Type B pancreatic cell (in vitro differentiated cells): ENCODE data around the gene MCC. TPM values are rescaled to one million over a fixed set of nuclear protein-coding genes. Genes with fewer than 3 reads are reported as not detected.

Source experiments
- DNase-seq: peaks from one replicate; pipeline ENCODE4 v3.0.0; 2021; ENCODE audit warnings: mixed read lengths; ENCODE audit not compliant: unreplicated experiment; ENCODE audit errors: extremely low spot score
- H3K27ac Mint-ChIP-seq: 2 replicates; pipeline ENCODE4 v1.8.0; 2021; ENCODE audit warnings: mild to moderate bottlenecking, mixed read lengths
- H3K27me3 Mint-ChIP-seq: 2 replicates; pipeline ENCODE4 v1.8.0; 2021; ENCODE audit warnings: mixed read lengths
- H3K36me3 Mint-ChIP-seq: 2 replicates; pipeline ENCODE4 v1.8.0; 2021; ENCODE audit warnings: mixed read lengths
- H3K4me1 Mint-ChIP-seq: one replicate; pipeline ENCODE4 v1.8.0; 2021; ENCODE audit warnings: mixed read lengths; ENCODE audit not compliant: unreplicated experiment
- H3K4me3 Mint-ChIP-seq: 2 replicates; pipeline ENCODE4 v1.8.0; 2021; ENCODE audit warnings: mild to moderate bottlenecking, mixed read lengths
- H3K9me3 Mint-ChIP-seq: 2 replicates; pipeline ENCODE4 v1.8.0; 2021; ENCODE audit warnings: mixed read lengths
- CTCF ChIP-seq: fragments of 200-600 bp; sonication (generic); conservative IDR thresholded peaks from 2 replicates; pipeline ENCODE4 v1.5.0; 2021; ENCODE audit warnings: antibody characterized with exemption, mild to moderate bottlenecking
- total RNA-seq: library from RNA; stranded (reverse); gene quantifications from 2 replicates; pipeline ENCODE4 v1.2.1, GENCODE V29; 2021; ENCODE audit warnings: low replicate concordance

The MCC gene
- total RNA-seq, 1 donor from 2014 or later: 24.0 TPM

GRCh38 chr5:113240951-113241726 is 247.1 kb downstream of the MCC start:
- H3K4me1 Mint-ChIP-seq: peaks cover 29% of the 10 kb centered on the region
- H3K4me3 Mint-ChIP-seq: no peak overlapping the region
- peaks cover 9% of the 10 kb centered on the region for H3K9me3 Mint-ChIP-seq
- H3K27me3 Mint-ChIP-seq: no peaks in the 10 kb centered on the region
- no peak overlapping the region for H3K27ac Mint-ChIP-seq
- DNase-seq: no peak
- H3K36me3 Mint-ChIP-seq: peaks cover 7% of the 10 kb centered on the region
- TF ChIP-seq CTCF: no peak

GRCh38 chr5:113240032-113240431 is 248.2 kb downstream of the MCC start:
- Mint-ChIP-seq H3K36me3 (peaks cover 7% of the 10 kb centered on the region), H3K9me3 (peaks cover 9% of the 10 kb centered on the region), H3K27me3 (no peaks in the 10 kb centered on the region), H3K4me1 (peaks cover 26% of the 10 kb centered on the region), H3K27ac (no peak overlapping the region), H3K4me3 (no peak overlapping the region)
- no peak for TF ChIP-seq CTCF
- DNase-seq: no peak

GRCh38 chr5:113237893-113238292 is 250.4 kb downstream of the MCC start:
- H3K4me3 Mint-ChIP-seq: peak overlapping the region; percentile 37
- peaks cover 5% of the 10 kb centered on the region for H3K9me3 Mint-ChIP-seq
- no peak overlapping the region for H3K27ac Mint-ChIP-seq
- H3K36me3 Mint-ChIP-seq: peaks cover 3% of the 10 kb centered on the region
- no peak for TF ChIP-seq CTCF
- no peak for DNase-seq
- no peaks in the 10 kb centered on the region for H3K27me3 Mint-ChIP-seq
- peaks cover 36% of the 10 kb centered on the region for H3K4me1 Mint-ChIP-seq

GRCh38 chr5:113236536-113237288 is 251.5 kb downstream of the MCC start:
- peaks cover 42% of the 10 kb centered on the region for H3K4me1 Mint-ChIP-seq
- no peak for DNase-seq
- no peaks in the 10 kb centered on the region for H3K27me3 Mint-ChIP-seq
- H3K36me3 Mint-ChIP-seq: no peaks in the 10 kb centered on the region
- H3K27ac Mint-ChIP-seq: no peak overlapping the region
- no peak for TF ChIP-seq CTCF
- no peaks in the 10 kb centered on the region for H3K9me3 Mint-ChIP-seq
- peak overlapping the region; percentile 1 for H3K4me3 Mint-ChIP-seq

GRCh38 chr5:113235884-113236283 is 252.4 kb downstream of the MCC start:
- Mint-ChIP-seq H3K4me3 (no peak overlapping the region), H3K27ac (no peak overlapping the region)

More at GRCh38 chr5:113235884-113236283, 252.4 kb downstream of the MCC start:
- DNase-seq: no peak
- no peak for TF ChIP-seq CTCF
- Mint-ChIP-seq H3K36me3 (no peaks in the 10 kb centered on the region), H3K27me3 (no peaks in the 10 kb centered on the region), H3K9me3 (no peaks in the 10 kb centered on the region), H3K4me1 (peaks cover 50% of the 10 kb centered on the region)
